A673 (cell line): ENCODE results near the gene NRN1.

Experiments
- CTCF ChIP-seq: fragments of 300-800, 200-600 bp; sonication (generic); conservative IDR thresholded peaks from 2 replicates; pipeline ENCODE4 v1.5.1; 2017; ENCODE audit warnings: low read depth, mild to moderate bottlenecking, antibody characterized with exemption, low read length, moderate library complexity, mixed read lengths
- EZH2 ChIP-seq: fragments of 200-600 bp; sonication (generic); IDR thresholded peaks from 2 replicates; pipeline ENCODE4 v1.6.1; 2017; ENCODE audit warnings: borderline replicate concordance, low read depth, mild to moderate bottlenecking, mixed read lengths, antibody characterized with exemption, low read length; ENCODE audit not compliant: poor library complexity, severe bottlenecking

GRCh38 chr6:5984150-5985089 lies 22.3 kb downstream of the NRN1 start:
- TF ChIP-seq CTCF (no peak), EZH2 (no peak)
